IMR-90 (cell line): ENCODE results near the gene SERBP1. TPM values are rescaled to one million over a fixed set of nuclear protein-coding genes. Genes with fewer than 3 reads are reported as not detected.

Experiments
- ATAC-seq: fragments of 200-7000 bp; cut with Tn5 transposase; 2 replicates; pipeline ENCODE4 v1.9.1; 2020; ENCODE audit warnings: low read depth, mild to moderate bottlenecking, moderate library complexity
- Bru-seq: library from RNA; stranded (reverse); fragments of 400-500 nt; gene quantifications from one replicate; lab custom pipeline; 2021; lab: Mats Ljungman, UMichigan
- BruChase-seq, 2 experiments: library from RNA; stranded (reverse); fragments of 400-500 nt; gene quantifications; one replicate each; lab custom pipeline; 2021; lab: Mats Ljungman, UMichigan
- BruUV-seq: library from RNA; stranded (reverse); fragments of 400-500 nt; replicated peaks from 2 replicates; lab custom pipeline; 2021; lab: Mats Ljungman, UMichigan
- CTCF ChIA-PET: fragments of 300-600 bp; formaldehyde crosslinking; extraction: SDS; loops from one replicate; lab custom pipeline; 2021; ENCODE audit warnings: antibody characterized with exemption; lab: Yijun Ruan, JAX
- POLR2A ChIA-PET: fragments of 300-600 bp; sonication (Branson Sonifier 250); formaldehyde crosslinking; loops from one replicate; lab custom pipeline; 2022; ENCODE audit warnings: antibody characterized with exemption; ENCODE audit not compliant: unreplicated experiment; lab: Charles Lee
- DNase-seq: peaks from one replicate; pipeline ENCODE4 v3.0.0; 2013
- H2AFZ ChIP-seq: replicated peaks from 2 replicates; pipeline ENCODE3; 2013; ENCODE audit warnings: low read length, mild to moderate bottlenecking; ENCODE audit not compliant: poor library complexity
- H2AK5ac ChIP-seq: 2 replicates; pipeline ENCODE4 v1.6.1; 2013; ENCODE audit warnings: low read depth, low read length, inconsistent platforms
- H2AK9ac ChIP-seq: replicated peaks from 2 replicates; pipeline ENCODE3; 2013; ENCODE audit warnings: mild to moderate bottlenecking, low read depth, low read length, moderate library complexity; ENCODE audit not compliant: poor library complexity
- H2BK120ac ChIP-seq: 2 replicates; pipeline ENCODE4 v1.6.1; 2013; ENCODE audit warnings: low read depth, low read length, inconsistent platforms
- H2BK15ac ChIP-seq: 3 replicates; pipeline ENCODE4 v1.6.1; 2013; ENCODE audit warnings: low read depth, low read length, inconsistent platforms
- H2BK20ac ChIP-seq: 2 replicates; pipeline ENCODE4 v1.6.1; 2013; ENCODE audit warnings: low read depth, mild to moderate bottlenecking, inconsistent platforms, low read length, moderate library complexity
- H2BK5ac ChIP-seq: 2 replicates; pipeline ENCODE4 v1.6.1; 2013; ENCODE audit warnings: mild to moderate bottlenecking, low read depth, low read length, inconsistent platforms; ENCODE audit not compliant: poor library complexity, severe bottlenecking
- H3K14ac ChIP-seq: replicated peaks from 2 replicates; pipeline ENCODE4 v1.6.1; 2013; ENCODE audit warnings: low read depth, low read length, inconsistent platforms
- H3K18ac ChIP-seq: 2 replicates; pipeline ENCODE4 v1.6.1; 2013; ENCODE audit warnings: low read depth, low read length, control low read depth
- H3K23ac ChIP-seq: 2 replicates; pipeline ENCODE4 v1.6.1; 2013; ENCODE audit warnings: low read depth, low read length, inconsistent platforms
- H3K27ac ChIP-seq: 2 replicates; pipeline ENCODE4 v1.5.1; 2013; ENCODE audit warnings: mild to moderate bottlenecking, control low read depth, low read length; ENCODE audit not compliant: insufficient read depth
- H3K27me3 ChIP-seq: 2 replicates; pipeline ENCODE4 v1.6.1; 2013; ENCODE audit warnings: low read length; ENCODE audit not compliant: control insufficient read depth, insufficient read depth
- H3K36me3 ChIP-seq: 2 replicates; pipeline ENCODE4 v1.6.1; 2013; ENCODE audit warnings: low read length, mixed read lengths; ENCODE audit not compliant: control insufficient read depth, insufficient read depth
- H3K4ac ChIP-seq: 2 replicates; pipeline ENCODE4 v1.6.1; 2013; ENCODE audit warnings: low read depth, low read length, inconsistent platforms
- H3K4me1 ChIP-seq: 2 replicates; pipeline ENCODE4 v1.6.1; 2013; ENCODE audit warnings: low read length, mixed read lengths; ENCODE audit not compliant: control insufficient read depth, insufficient read depth
- H3K4me2 ChIP-seq: 2 replicates; pipeline ENCODE4 v1.6.1; 2013; ENCODE audit warnings: low read depth, mild to moderate bottlenecking, control low read depth, low read length, moderate library complexity
- H3K4me3 ChIP-seq: 2 replicates; pipeline ENCODE4 v1.5.1; 2013; ENCODE audit warnings: low read depth, mild to moderate bottlenecking, control low read depth, low read length, moderate library complexity; ENCODE audit not compliant: insufficient read depth
- H3K56ac ChIP-seq: 2 replicates; pipeline ENCODE4 v1.6.1; 2013; ENCODE audit warnings: low read length, inconsistent platforms; ENCODE audit not compliant: insufficient read depth; ENCODE audit errors: extremely low read depth
- H3K79me1 ChIP-seq, 2 experiments: 2 replicates each; pipeline ENCODE4 v1.6.1; 2013; ENCODE audit warnings: low read length in 2 of 2, inconsistent platforms in 1 of 2, low read depth in 1 of 2
- H3K9ac ChIP-seq: 2 replicates; pipeline ENCODE4 v1.6.1; 2013; ENCODE audit warnings: low read depth, low read length, control low read depth
- H3K9me1 ChIP-seq: 2 replicates; pipeline ENCODE4 v1.6.1; 2013; ENCODE audit warnings: low read length, inconsistent platforms; ENCODE audit not compliant: insufficient read depth
- H3K9me3 ChIP-seq: 2 replicates; pipeline ENCODE4 v1.6.1; 2013; ENCODE audit warnings: low read length; ENCODE audit not compliant: control insufficient read depth, insufficient read depth
- H4K20me1 ChIP-seq: 2 replicates; pipeline ENCODE4 v1.6.1; 2013; ENCODE audit warnings: low read length, inconsistent platforms; ENCODE audit not compliant: insufficient read depth
- H4K5ac ChIP-seq: 2 replicates; pipeline ENCODE4 v1.6.1; 2013; ENCODE audit warnings: mild to moderate bottlenecking, low read depth, low read length, control low read depth
- H4K8ac ChIP-seq, 2 experiments: 2 replicates each; pipeline ENCODE4 v1.6.1; 2013; ENCODE audit warnings: low read depth in 2 of 2, low read length in 2 of 2, control low read depth in 1 of 2, inconsistent platforms in 1 of 2
- H4K91ac ChIP-seq: 2 replicates; pipeline ENCODE4 v1.6.1; 2013; ENCODE audit warnings: low read depth, low read length, inconsistent platforms; ENCODE audit not compliant: insufficient read depth
- BHLHE40 ChIP-seq: fragments of 150-350 bp; IDR thresholded peaks from 2 replicates; pipeline ENCODE4 v1.6.1; 2016; ENCODE audit warnings: mild to moderate bottlenecking, low read depth, low read length
- CEBPB ChIP-seq: IDR thresholded peaks from 2 replicates; pipeline ENCODE4 v1.6.1; 2012; ENCODE audit warnings: low read depth, low read length, improper control_type of control experiment
- CHD1 ChIP-seq: IDR thresholded peaks from 2 replicates; pipeline ENCODE4 v1.6.1; 2012; ENCODE audit warnings: low read depth, low read length, improper control_type of control experiment
- CTCF ChIP-seq: conservative IDR thresholded peaks from 2 replicates; pipeline ENCODE4 v1.5.1; 2012; ENCODE audit warnings: mild to moderate bottlenecking, low read depth, low read length, improper control_type of control experiment
- FOS ChIP-seq: fragments of 150-350 bp; IDR thresholded peaks from 2 replicates; pipeline ENCODE4 v1.6.1; 2016; ENCODE audit warnings: low read depth, low read length
- MAFK ChIP-seq: IDR thresholded peaks from 2 replicates; pipeline ENCODE4 v1.6.1; 2012; ENCODE audit warnings: low read depth, low read length, improper control_type of control experiment
- MXI1 ChIP-seq: IDR thresholded peaks from 2 replicates; pipeline ENCODE4 v1.6.1; 2012; ENCODE audit warnings: low read depth, mild to moderate bottlenecking, low read length, moderate library complexity, borderline replicate concordance
- NFE2L2 ChIP-seq: fragments of 150-350 bp; IDR thresholded peaks from 2 replicates; pipeline ENCODE4 v1.6.1; 2016; ENCODE audit warnings: low read depth, mild to moderate bottlenecking, low read length
- POLR2A ChIP-seq: IDR thresholded peaks from 2 replicates; pipeline ENCODE4 v1.6.1; 2012; ENCODE audit warnings: mild to moderate bottlenecking, low read depth, low read length
- RAD21 ChIP-seq: IDR thresholded peaks from 2 replicates; pipeline ENCODE4 v1.6.1; 2012; ENCODE audit warnings: low read length, improper control_type of control experiment
- RCOR1 ChIP-seq: IDR thresholded peaks from 2 replicates; pipeline ENCODE4 v1.6.1; 2012; ENCODE audit warnings: mild to moderate bottlenecking, low read length, improper control_type of control experiment; ENCODE audit not compliant: insufficient replicate concordance
- RFX5 ChIP-seq: IDR thresholded peaks from 2 replicates; pipeline ENCODE4 v1.8.0; 2012; ENCODE audit warnings: low read depth, mild to moderate bottlenecking, low read length, moderate library complexity
- SMC3 ChIP-seq: fragments of 150-350 bp; IDR thresholded peaks from 2 replicates; pipeline ENCODE4 v1.6.1; 2016; ENCODE audit warnings: low read depth, mild to moderate bottlenecking, antibody characterized with exemption, low read length, moderate library complexity
- USF2 ChIP-seq: fragments of 150-350 bp; IDR thresholded peaks from 2 replicates; pipeline ENCODE4 v1.6.1; 2017; ENCODE audit warnings: mild to moderate bottlenecking, antibody characterized with exemption, low read length, low read depth
- WGBS, 2 experiments: methylation state at CpG; one replicate each; pipeline versions ENCODE4 v1.1.5 to v1.1.7; 2013; ENCODE audit warnings: missing lambda C conversion rate in 2 of 2; ENCODE audit not compliant: insufficient read length in 1 of 2; ENCODE audit errors: extremely low coverage in 2 of 2; 5-methylcytosine and 5-hydroxymethylcytosine counted together
- dilution Hi-C: fragments of 300-500 bp; cut with HindIII; formaldehyde crosslinking; loops from one replicate; pipeline ENCODE4 v1.14.3; 2018; ENCODE audit warnings: low sequenced_read_pairs; ENCODE audit not compliant: unreplicated experiment
- in situ Hi-C: fragments of 300-500 bp; cut with MboI; formaldehyde crosslinking; loops from 3 replicates; pipeline ENCODE4 v1.14.3; 2019; ENCODE audit warnings: low sequenced_read_pairs, inconsistent platforms, mixed read lengths
- intact Hi-C: fragments of 100-400 bp; cut with micrococcal nuclease; formaldehyde crosslinking; loops from 2 replicates; pipeline ENCODE4 v1.10.0; 2022
- long read RNA-seq: library from polyadenylated mRNA; unstranded; transcript quantifications from one replicate; pipeline ENCODE4 v2.0.0, GENCODE V29; 2021; ENCODE audit not compliant: unreplicated experiment
- polyA plus RNA-seq, 3 experiments: library from polyadenylated mRNA; depleted of rRNA; stranded (reverse); fragments of >200 nt; gene quantifications; 2 replicates each; pipeline ENCODE4 v1.2.3, GENCODE V29; 2012; ENCODE audit warnings: low replicate concordance in 1 of 3
- total RNA-seq: library from RNA; depleted of rRNA; stranded (reverse); fragments of >200 nt; gene quantifications from 2 replicates; pipeline ENCODE4 v1.2.3, GENCODE V29; 2012; rRNA removed

SERBP1 gene
- total RNA-seq (94.1 and 240 TPM in 2 replicates), polyA plus RNA-seq (2012; rRNA removed) (153 TPM in 2 replicates), Bru-seq, nascent RNA (percentile 95 among the genes with signal in this experiment), BruChase-seq, experiment 1, labeled RNA remaining after a 6-hour chase (percentile 97 among the genes with signal in this experiment), BruChase-seq, experiment 2, labeled RNA remaining after a 2-hour chase (percentile 96 among the genes with signal in this experiment)
- polyA plus RNA-seq (2012; cell fraction: cytosol; rRNA removed): 65.9 and 68.8 TPM in 2 replicates
- 22.2 and 52.1 TPM in 2 replicates for polyA plus RNA-seq (2012; cell fraction: nucleus; rRNA removed; ENCODE audit: low replicate concordance)
- long read RNA-seq, full-length matches to known transcripts: 228 of 254 reads
- long read RNA-seq, partial matches to known transcripts: 17 of 254 reads
- long read RNA-seq, other reads (novel, unspliced or antisense): 9 of 254 reads

- no peaks in the 10 kb centered on the region for H3K27me3 ChIP-seq
- 0% methylated on average over 7 of the region's 62 CpGs; no CpG with 5 or more reads in 1 of the 2 experiments for WGBS, 2 experiments
- DNase-seq (peak; percentile 96), ATAC-seq (peak; percentile 95)
- in situ Hi-C loops: no loop called here
- H4K5ac ChIP-seq: peak within 1 kb of the TSS; percentile 22; the same call in 1 of the 2 replicates
- peaks cover 8% of the 10 kb centered on the region for H3K36me3 ChIP-seq
- ChIA-PET POLR2A (no interaction called here), CTCF (no interaction called here)
- H3K9me3 ChIP-seq: no peaks in the 10 kb centered on the region
- H3K4me1 ChIP-seq: no peaks in the 10 kb centered on the region
- no TSS peak for BruUV-seq
- peak within 1 kb of the TSS; percentile 71 for H2BK5ac ChIP-seq
- H2BK20ac ChIP-seq: no peak within 1 kb of the TSS
- peak within 1 kb of the TSS; percentile 75 for H3K56ac ChIP-seq
- H3K14ac ChIP-seq: peak within 1 kb of the TSS; percentile 75
- intact Hi-C loops: loop anchor here (1.0 to 2.0 kb wide), 2 partner anchors 70 to 84 kb away; no protein-coding TSS in a partner anchor
- H2AFZ ChIP-seq: peak within 1 kb of the TSS; percentile 99
- peak within 1 kb of the TSS; percentile 87 for H3K9ac ChIP-seq
- H2AK5ac ChIP-seq: peak within 1 kb of the TSS; percentile 89
- peak within 1 kb of the TSS; percentile 85 for H2AK9ac ChIP-seq
- H3K79me1 ChIP-seq: peaks cover 0 to 5% of the 10 kb centered on the region in 2 experiments; a peak in 1 of 4 replicates
- H3K4me3 ChIP-seq: peak within 1 kb of the TSS; percentile 99
- H3K18ac ChIP-seq: no peak within 1 kb of the TSS
- H3K4me2 ChIP-seq: peak within 1 kb of the TSS; percentile 96
- H2BK15ac ChIP-seq: peak within 1 kb of the TSS; percentile 46; the same call in 1 of the 3 replicates
- peak within 1 kb of the TSS; percentile 84 for H3K4ac ChIP-seq
- peak within 1 kb of the TSS; percentile 69 for H3K23ac ChIP-seq
- H4K20me1 ChIP-seq: peaks cover 41% of the 10 kb centered on the region
- H4K8ac ChIP-seq: peak within 1 kb of the TSS; percentile 42 to 93
- H2BK120ac ChIP-seq: peak within 1 kb of the TSS; percentile 73; the same call in 1 of the 2 replicates
- peak within 1 kb of the TSS; percentile 81 for H3K27ac ChIP-seq
- H4K91ac ChIP-seq: peak within 1 kb of the TSS; percentile 31
- dilution Hi-C loops: no loop called here
- H3K9me1 ChIP-seq: no peaks in the 10 kb centered on the region; the same call in 1 of the 2 replicates
- TF ChIP-seq RCOR1: peak; percentile 42
- TF ChIP-seq CEBPB: no peak
- TF ChIP-seq NFE2L2: no peak
- no peak for TF ChIP-seq CTCF
- no peak for TF ChIP-seq RAD21
- TF ChIP-seq CHD1: no peak
- TF ChIP-seq MAFK: no peak
- TF ChIP-seq FOS: no peak
- peak; percentile 97 for TF ChIP-seq MXI1
- no peak for TF ChIP-seq RFX5
- no peak for TF ChIP-seq SMC3
- peak; percentile 41; the same call in 1 of the 2 replicates for TF ChIP-seq USF2
- peak; percentile 65 for TF ChIP-seq BHLHE40
- TF ChIP-seq POLR2A: peak; percentile 83
Observed at GRCh38 chr1:67430358-67431155, at the start of gene SERBP1. SERBP1 (minus strand) TSS chr1:67430402; CDS start chr1:67430300, 102 bp downstream.
